Endodermal cell (in vitro differentiated cells): ENCODE results near the gene RARG. TPM values are rescaled to one million over a fixed set of nuclear protein-coding genes. Genes with fewer than 3 reads are reported as not detected.
"Not testable (repeated sequence)": the region's sequence is repeated elsewhere in the genome, so short reads cannot be mapped to it uniquely, and the experiment has no call there.

Experiments
- DNase-seq: peaks from one replicate; pipeline ENCODE4 v3.0.0-alpha.2; 2017
- H3K27ac ChIP-seq: 2 replicates; pipeline ENCODE4 v1.5.1; 2013; ENCODE audit warnings: mild to moderate bottlenecking, low read depth, low read length, moderate library complexity
- H3K27me3 ChIP-seq: 2 replicates; pipeline ENCODE4 v1.6.1; 2013; ENCODE audit warnings: mild to moderate bottlenecking, low read length, moderate library complexity; ENCODE audit not compliant: insufficient read depth, control insufficient read depth, poor library complexity, severe bottlenecking
- H3K36me3 ChIP-seq: 2 replicates; pipeline ENCODE4 v1.7.0; 2013; ENCODE audit warnings: mild to moderate bottlenecking, low read length, moderate library complexity; ENCODE audit not compliant: control insufficient read depth, insufficient read depth
- H3K4me1 ChIP-seq: one replicate; pipeline ENCODE4 v1.7.0; 2013; ENCODE audit warnings: low read length; ENCODE audit not compliant: control insufficient read depth, insufficient read depth
- H3K4me3 ChIP-seq: 2 replicates; pipeline ENCODE4 v1.5.1; 2013; ENCODE audit warnings: mild to moderate bottlenecking, low read length, moderate library complexity
- H3K9ac ChIP-seq: 2 replicates; pipeline ENCODE4 v1.6.1; 2013; ENCODE audit warnings: mild to moderate bottlenecking, low read length, moderate library complexity; ENCODE audit not compliant: poor library complexity, severe bottlenecking; ENCODE audit errors: extremely low read depth
- H3K9me3 ChIP-seq: 2 replicates; pipeline ENCODE4 v1.6.1; 2013; ENCODE audit warnings: mild to moderate bottlenecking, low read length, moderate library complexity; ENCODE audit not compliant: control insufficient read depth
- H3K27ac Mint-ChIP-seq: 2 replicates; pipeline ENCODE4 v1.8.0; 2020; ENCODE audit warnings: mixed read lengths
- H3K27me3 Mint-ChIP-seq: 2 replicates; pipeline ENCODE4 v1.8.0; 2021; ENCODE audit warnings: mild to moderate bottlenecking, mixed read lengths; ENCODE audit not compliant: insufficient read depth
- H3K36me3 Mint-ChIP-seq: 2 replicates; pipeline ENCODE4 v1.8.0; 2020; ENCODE audit warnings: low read depth, mixed read lengths
- H3K4me1 Mint-ChIP-seq: 2 replicates; pipeline ENCODE4 v1.8.0; 2020; ENCODE audit warnings: mixed read lengths
- H3K4me3 Mint-ChIP-seq: 2 replicates; pipeline ENCODE4 v1.8.0; 2020; ENCODE audit warnings: mild to moderate bottlenecking, moderate library complexity, mixed read lengths
- H3K9me3 Mint-ChIP-seq: 2 replicates; pipeline ENCODE4 v1.8.0; 2020; ENCODE audit warnings: mild to moderate bottlenecking, mixed read lengths
- WGBS, 2 experiments: methylation state at CpG; one replicate each; pipeline versions ENCODE4 v1.1.5 to v1.1.7; 2013; ENCODE audit warnings: missing lambda C conversion rate in 2 of 2, mixed read lengths in 1 of 2; ENCODE audit not compliant: insufficient coverage in 1 of 2, insufficient read length in 1 of 2; 5-methylcytosine and 5-hydroxymethylcytosine counted together
- total RNA-seq, 2 donors: library from RNA; stranded (reverse); fragmentation: NEBNext Ultra II Directional in 1 of 2; extraction: Animal tissue kit (Norgen Biotek cat#: 25700) in 1 of 2; gene quantifications; 2 replicates in 1 of 2; 3 replicates in 1 of 2; pipeline ENCODE4 v1.2.1, GENCODE V29; 2021
- TF ChIP-seq, protein P1 (sequence below): fragments of 200-600 bp; sonication (generic); conservative IDR thresholded peaks from 2 replicates; pipeline ENCODE4 v1.5.0; 2021; ENCODE audit warnings: antibody characterized with exemption, mild to moderate bottlenecking

The RARG gene
- total RNA-seq, 2 donors from 2014 or later = 19.5 to 26.8 TPM

DNA sequence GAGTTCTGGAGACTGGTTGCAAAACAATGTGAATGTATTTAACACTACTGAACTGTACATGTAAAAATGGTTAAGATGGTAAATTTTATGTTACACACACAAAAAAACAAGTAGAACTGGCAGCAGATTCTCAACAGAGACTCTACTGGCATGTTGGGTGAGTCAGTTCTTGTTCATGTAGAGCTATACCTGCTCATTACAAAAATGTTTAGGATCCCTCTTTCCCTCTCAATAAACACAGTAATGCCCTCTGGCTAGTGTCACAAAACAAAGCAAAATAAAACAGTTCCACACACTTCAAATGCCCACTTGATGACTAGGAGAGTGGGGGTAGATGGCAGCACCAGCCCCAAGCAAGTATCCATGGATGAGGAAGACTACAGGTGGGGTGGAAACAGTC is 65.2 kb downstream of the RARG start:
- H3K9me3 ChIP-seq = no peaks in the 10 kb centered on the region
- Mint-ChIP-seq H3K36me3 (peaks cover 14% of the 10 kb centered on the region), H3K27me3 (peaks cover 62% of the 10 kb centered on the region), H3K27ac (no peak overlapping the region), H3K4me1 (peaks cover 9% of the 10 kb centered on the region), H3K9me3 (no peaks in the 10 kb centered on the region), H3K4me3 (no peak overlapping the region)
- peaks cover 6% of the 10 kb centered on the region for H3K36me3 ChIP-seq
- TF ChIP-seq, protein P1, sequence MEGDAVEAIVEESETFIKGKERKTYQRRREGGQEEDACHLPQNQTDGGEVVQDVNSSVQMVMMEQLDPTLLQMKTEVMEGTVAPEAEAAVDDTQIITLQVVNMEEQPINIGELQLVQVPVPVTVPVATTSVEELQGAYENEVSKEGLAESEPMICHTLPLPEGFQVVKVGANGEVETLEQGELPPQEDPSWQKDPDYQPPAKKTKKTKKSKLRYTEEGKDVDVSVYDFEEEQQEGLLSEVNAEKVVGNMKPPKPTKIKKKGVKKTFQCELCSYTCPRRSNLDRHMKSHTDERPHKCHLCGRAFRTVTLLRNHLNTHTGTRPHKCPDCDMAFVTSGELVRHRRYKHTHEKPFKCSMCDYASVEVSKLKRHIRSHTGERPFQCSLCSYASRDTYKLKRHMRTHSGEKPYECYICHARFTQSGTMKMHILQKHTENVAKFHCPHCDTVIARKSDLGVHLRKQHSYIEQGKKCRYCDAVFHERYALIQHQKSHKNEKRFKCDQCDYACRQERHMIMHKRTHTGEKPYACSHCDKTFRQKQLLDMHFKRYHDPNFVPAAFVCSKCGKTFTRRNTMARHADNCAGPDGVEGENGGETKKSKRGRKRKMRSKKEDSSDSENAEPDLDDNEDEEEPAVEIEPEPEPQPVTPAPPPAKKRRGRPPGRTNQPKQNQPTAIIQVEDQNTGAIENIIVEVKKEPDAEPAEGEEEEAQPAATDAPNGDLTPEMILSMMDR = no peak
- H3K27me3 ChIP-seq = no peaks in the 10 kb centered on the region
- H3K4me1 ChIP-seq = no peaks in the 10 kb centered on the region
- DNase-seq = no peak
- no peak overlapping the region for H3K9ac ChIP-seq
- no peak overlapping the region for H3K4me3 ChIP-seq
- H3K27ac ChIP-seq = no peak overlapping the region

- WGBS, 2 experiments = 98 to 100% methylated on average over 1 to 2 of the region's 2 CpGs
- not testable (repeated sequence) for H3K4me1 Mint-ChIP-seq, H3K9me3 Mint-ChIP-seq
Observed at GRCh38 chr12:53163008-53163407, 69.0 kb downstream of the RARG start.

GRCh38 chr12:53161119-53161911 is 70.7 kb downstream of the RARG start:
- Histone ChIP-seq H3K9ac (no peak overlapping the region), H3K9me3 (no peaks in the 10 kb centered on the region), H3K4me1 (no peaks in the 10 kb centered on the region), H3K27ac (no peak overlapping the region), H3K4me3 (no peak overlapping the region), H3K36me3 (peaks cover 6% of the 10 kb centered on the region), H3K27me3 (no peaks in the 10 kb centered on the region)
- H3K4me3 Mint-ChIP-seq = no peak overlapping the region
- WGBS, 2 experiments = 94 to 96% methylated on average over 7 to 8 of the region's 8 CpGs
- peaks cover 6% of the 10 kb centered on the region for H3K4me1 Mint-ChIP-seq
- TF ChIP-seq, protein P1 = no peak
- no peak for DNase-seq
- H3K36me3 Mint-ChIP-seq = peaks cover 3% of the 10 kb centered on the region
- peaks cover 44% of the 10 kb centered on the region for H3K27me3 Mint-ChIP-seq
- H3K9me3 Mint-ChIP-seq = no peaks in the 10 kb centered on the region
- no peak overlapping the region for H3K27ac Mint-ChIP-seq

More at GRCh38 chr12:53163008-53163407, 69.0 kb downstream of the RARG start:
- H3K27ac ChIP-seq, H3K36me3 ChIP-seq, DNase-seq, H3K9me3 ChIP-seq, H3K27ac Mint-ChIP-seq, H3K4me3 ChIP-seq, H3K4me1 ChIP-seq, H3K36me3 Mint-ChIP-seq, H3K4me3 Mint-ChIP-seq, H3K9ac ChIP-seq, H3K27me3 ChIP-seq: not testable (repeated sequence)
- H3K27me3 Mint-ChIP-seq = peaks cover 55% of the 10 kb centered on the region
